HEK293T (cell line): ENCODE measurements around the gene YKT6.
"Not testable (repeated sequence)": the region's sequence is repeated elsewhere in the genome, so short reads cannot be mapped to it uniquely, and the experiment has no call there.

Experiments
- CTCF ChIA-PET: fragments of 350-600 bp; formaldehyde crosslinking; extraction: SDS; loops from one replicate; lab custom pipeline; 2021; ENCODE audit warnings: antibody characterized with exemption, inconsistent platforms; lab: Yijun Ruan, JAX
- POLR2A ChIA-PET: fragments of 350-600 bp; formaldehyde crosslinking; extraction: SDS; loops from one replicate; lab custom pipeline; 2020; ENCODE audit warnings: antibody characterized with exemption, inconsistent platforms; lab: Yijun Ruan, JAX
- DNase-seq: peaks from one replicate; pipeline ENCODE4 v3.0.0; 2012; ENCODE audit warnings: mixed read lengths; ENCODE audit errors: extremely low spot score
- ARNT ChIP-seq: fragments of 450-650 bp; IDR thresholded peaks from 2 replicates; pipeline ENCODE4 v1.6.1; 2017; ENCODE audit warnings: mild to moderate bottlenecking
- BHLHE40 ChIP-seq: fragments of 450-650 bp; IDR thresholded peaks from 2 replicates; pipeline ENCODE4 v1.6.1; 2016; ENCODE audit warnings: mild to moderate bottlenecking, moderate library complexity, borderline replicate concordance
- CTBP1 ChIP-seq: fragments of 450-650 bp; IDR thresholded peaks from 2 replicates; pipeline ENCODE4 v1.6.1; 2016; ENCODE audit warnings: borderline replicate concordance
- ELF4 ChIP-seq: fragments of 450-650 bp; IDR thresholded peaks from 2 replicates; pipeline ENCODE4 v1.6.1; 2017; ENCODE audit warnings: antibody characterized with exemption
- FOXA1 ChIP-seq: fragments of 450-650 bp; IDR thresholded peaks from 2 replicates; pipeline ENCODE4 v1.6.1; 2016; ENCODE audit warnings: mild to moderate bottlenecking
- FOXK2 ChIP-seq: fragments of 450-650 bp; IDR thresholded peaks from 2 replicates; pipeline ENCODE4 v1.6.1; 2016; ENCODE audit warnings: mild to moderate bottlenecking
- FOXM1 ChIP-seq: fragments of 450-650 bp; IDR thresholded peaks from 2 replicates; pipeline ENCODE4 v1.6.1; 2017; ENCODE audit warnings: mild to moderate bottlenecking, borderline replicate concordance
- HDGF ChIP-seq: fragments of 450-650 bp; IDR thresholded peaks from 2 replicates; pipeline ENCODE4 v1.6.1; 2017; ENCODE audit warnings: antibody characterized with exemption, borderline replicate concordance
- L3MBTL2 ChIP-seq: fragments of 450-650 bp; conservative IDR thresholded peaks from 2 replicates; pipeline ENCODE4 v1.6.1; 2016; ENCODE audit warnings: mild to moderate bottlenecking
- LEF1 ChIP-seq: fragments of 450-650 bp; IDR thresholded peaks from 2 replicates; pipeline ENCODE4 v1.6.1; 2017; ENCODE audit warnings: mild to moderate bottlenecking, borderline replicate concordance
- NFRKB ChIP-seq: fragments of 450-650 bp; IDR thresholded peaks from 2 replicates; pipeline ENCODE4 v1.6.1; 2016; ENCODE audit warnings: mild to moderate bottlenecking, moderate library complexity
- SP1 ChIP-seq: fragments of 450-650 bp; IDR thresholded peaks from 2 replicates; pipeline ENCODE4 v1.6.1; 2017
- SUZ12 ChIP-seq: fragments of 450-650 bp; IDR thresholded peaks from 2 replicates; pipeline ENCODE4 v1.6.1; 2016; ENCODE audit warnings: mild to moderate bottlenecking
- TARDBP ChIP-seq: fragments of 450-650 bp; IDR thresholded peaks from 2 replicates; pipeline ENCODE4 v1.6.1; 2016
- ZNF384 ChIP-seq: fragments of 450-650 bp; IDR thresholded peaks from 2 replicates; pipeline ENCODE4 v1.6.1; 2016
- TF ChIP-seq, protein P1 (sequence below): fragments of 450-650 bp; IDR thresholded peaks from 2 replicates; pipeline ENCODE4 v1.6.1; 2016

Gene YKT6

DNA sequence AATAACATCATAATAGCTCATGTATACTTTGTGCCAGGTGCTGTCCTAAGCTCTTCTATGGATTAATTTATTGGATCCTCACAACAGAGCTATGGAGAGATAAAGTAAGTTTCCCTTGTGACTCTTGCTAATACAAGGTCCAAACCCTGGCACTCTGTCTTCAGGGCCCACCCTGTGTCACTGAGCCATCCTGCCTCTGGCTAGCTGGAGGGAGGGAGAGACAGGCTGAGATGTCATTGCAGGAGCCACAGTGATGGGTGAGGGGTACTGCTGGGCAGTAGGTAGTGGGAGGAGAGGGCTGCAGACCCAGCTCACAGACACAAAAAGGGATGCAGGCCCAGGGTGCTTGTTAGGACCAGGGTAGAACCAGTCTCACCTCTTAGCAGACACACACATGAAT is 28.4 kb upstream of the YKT6 start:
- no peak for TF ChIP-seq SP1
- no peak for TF ChIP-seq TARDBP
- TF ChIP-seq, protein P1, sequence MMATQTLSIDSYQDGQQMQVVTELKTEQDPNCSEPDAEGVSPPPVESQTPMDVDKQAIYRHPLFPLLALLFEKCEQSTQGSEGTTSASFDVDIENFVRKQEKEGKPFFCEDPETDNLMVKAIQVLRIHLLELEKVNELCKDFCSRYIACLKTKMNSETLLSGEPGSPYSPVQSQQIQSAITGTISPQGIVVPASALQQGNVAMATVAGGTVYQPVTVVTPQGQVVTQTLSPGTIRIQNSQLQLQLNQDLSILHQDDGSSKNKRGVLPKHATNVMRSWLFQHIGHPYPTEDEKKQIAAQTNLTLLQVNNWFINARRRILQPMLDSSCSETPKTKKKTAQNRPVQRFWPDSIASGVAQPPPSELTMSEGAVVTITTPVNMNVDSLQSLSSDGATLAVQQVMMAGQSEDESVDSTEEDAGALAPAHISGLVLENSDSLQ: no peak
- CTCF ChIA-PET: interaction anchor here (0.6 kb wide), 1 partner anchor 293 kb away, joined by 3 read pairs; no protein-coding TSS in a partner anchor
- POLR2A ChIA-PET: no interaction called here
- DNase-seq: no peak

DNA sequence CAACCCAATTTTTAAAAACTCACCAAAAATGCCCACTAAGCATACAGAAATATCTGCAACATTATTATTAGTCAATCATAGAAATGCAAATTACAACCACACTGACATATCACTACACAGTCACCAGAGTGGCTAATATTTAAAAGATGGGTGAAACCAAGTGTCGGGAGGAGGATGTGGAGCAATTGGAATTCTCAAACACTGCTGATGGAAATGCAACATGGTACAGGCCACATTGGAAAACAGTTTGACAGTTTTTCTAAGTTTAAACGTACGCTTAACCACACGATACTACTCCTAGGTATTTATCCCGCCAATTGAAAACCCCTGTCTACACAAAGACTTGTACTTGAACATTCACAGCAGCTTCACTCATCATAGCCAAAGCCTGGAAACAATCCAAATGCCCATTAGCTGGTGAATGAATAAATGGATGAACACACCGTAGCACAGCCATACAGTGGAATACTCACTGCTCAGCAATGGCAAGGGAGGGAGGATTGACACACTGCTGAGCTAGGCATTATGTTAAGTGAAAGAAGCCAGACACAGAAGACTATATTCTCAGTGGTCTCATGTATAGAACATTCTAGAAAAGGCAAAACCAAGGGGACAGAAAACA is 27.9 kb upstream of the YKT6 start:
- no peak for DNase-seq
- POLR2A ChIA-PET: no interaction called here

DNA sequence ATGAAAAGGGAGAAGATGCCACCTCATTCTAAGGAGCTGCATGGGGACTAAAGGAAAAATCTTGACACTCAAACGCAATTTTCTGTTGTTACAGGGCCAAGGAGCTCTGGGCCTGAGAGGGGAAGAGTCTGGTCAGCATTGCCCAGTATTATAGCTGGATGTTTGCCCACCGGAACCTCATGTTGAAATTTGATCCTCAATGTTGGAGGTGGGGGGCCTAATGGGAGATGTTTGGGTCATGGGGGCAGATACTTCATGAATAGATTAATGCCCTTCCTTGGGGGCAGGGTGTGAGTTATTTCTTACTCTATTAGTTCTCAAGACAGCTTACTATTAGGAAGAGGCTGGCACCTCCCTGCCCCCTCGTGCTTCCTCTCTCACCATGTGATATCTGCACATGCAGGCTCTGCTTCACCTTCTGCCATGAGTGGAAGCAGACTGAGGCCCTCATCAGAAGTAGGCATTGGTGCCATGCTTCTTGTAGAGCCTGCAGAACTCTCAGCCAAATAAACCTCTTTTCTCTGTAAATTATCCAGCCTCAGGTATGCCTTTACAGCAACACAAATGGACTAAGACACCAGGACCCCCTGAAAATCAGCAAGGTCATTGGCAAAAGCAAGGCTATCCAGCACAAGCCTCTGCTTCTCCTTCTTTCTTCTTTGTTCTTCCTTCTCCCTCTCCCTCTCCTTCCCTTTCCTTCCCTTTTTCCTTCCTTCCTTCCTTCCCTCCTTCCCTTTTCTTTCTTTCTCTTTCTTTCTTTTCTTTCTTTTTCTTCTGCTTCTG is 26.7 kb upstream of the YKT6 start:
- CTCF ChIA-PET: no interaction called here
- POLR2A ChIA-PET: interaction anchor here (1.0 kb wide), 1 partner anchor 27 kb away, joined by 3 read pairs; the partner anchor contains the start of gene YKT6
- no peak for DNase-seq
- TF ChIP-seq SP1 (no peak), L3MBTL2 (no peak), HDGF (no peak), BHLHE40 (no peak), ELF4 (no peak), FOXK2 (no peak), LEF1 (no peak), ZNF384 (no peak), FOXA1 (no peak), NFRKB (no peak), ARNT (no peak), FOXM1 (no peak), SUZ12 (no peak), CTBP1 (no peak), TARDBP (no peak)

More for the DNA sequence above, 27.9 kb upstream of the YKT6 start:
- TF ChIP-seq ARNT (no peak), CTBP1 (no peak)
- CTCF ChIA-PET: interaction anchor here (0.6 kb wide), 1 partner anchor 293 kb away, joined by 3 read pairs; no protein-coding TSS in a partner anchor

DNA sequence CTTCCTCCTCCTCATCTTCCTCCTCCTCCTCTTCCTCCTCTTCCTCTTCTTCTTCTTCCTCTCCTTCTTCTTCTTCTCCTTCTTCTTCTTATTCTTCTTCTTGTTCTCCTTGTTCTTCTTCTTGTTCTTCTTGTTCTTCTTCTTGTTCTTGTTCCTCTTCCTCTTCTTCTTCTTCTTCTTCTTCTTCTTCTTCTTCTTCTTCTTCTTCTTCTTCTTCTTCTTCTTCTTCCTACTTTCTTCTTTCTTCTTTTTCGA is 26.2 kb upstream of the YKT6 start:
- CTCF ChIA-PET: not testable (repeated sequence)
- POLR2A ChIA-PET: interaction anchor here (1.0 kb wide), 1 partner anchor 26 kb away, joined by 3 read pairs; the partner anchor contains the start of gene YKT6

DNA sequence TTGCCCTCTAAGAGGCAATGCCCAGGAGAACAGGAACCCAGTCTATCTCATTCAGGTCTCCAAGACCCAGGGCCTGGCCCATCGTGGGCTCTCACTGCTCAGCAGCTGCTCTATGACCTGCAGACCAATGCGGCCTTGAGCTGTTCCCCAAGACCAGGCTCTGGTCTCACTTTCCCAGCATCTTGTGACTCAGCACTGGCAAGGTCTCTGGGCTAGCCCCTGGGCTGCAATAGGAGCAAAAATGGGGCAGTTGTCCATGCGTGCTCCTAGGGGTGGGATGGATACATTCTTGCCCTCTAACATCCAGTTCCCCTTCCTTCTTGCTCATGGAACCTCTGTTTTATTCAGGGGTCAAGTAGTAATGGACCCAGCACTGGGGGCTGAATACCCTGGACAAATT is 25.0 kb upstream of the YKT6 start:
- no peak for TF ChIP-seq NFRKB
- TF ChIP-seq FOXM1: no peak
- TF ChIP-seq FOXK2: no peak
- no peak for TF ChIP-seq ARNT
- no peak for TF ChIP-seq FOXA1
- no peak for TF ChIP-seq LEF1
- TF ChIP-seq, protein P1: no peak
- no peak for TF ChIP-seq HDGF
- TF ChIP-seq TARDBP: no peak
- no peak for TF ChIP-seq SP1
- TF ChIP-seq ZNF384: no peak
- ChIA-PET CTCF (no interaction called here), POLR2A (no interaction called here)
- DNase-seq: no peak

More for the DNA sequence above, 26.2 kb upstream of the YKT6 start:
- DNase-seq: not testable (repeated sequence)

DNA sequence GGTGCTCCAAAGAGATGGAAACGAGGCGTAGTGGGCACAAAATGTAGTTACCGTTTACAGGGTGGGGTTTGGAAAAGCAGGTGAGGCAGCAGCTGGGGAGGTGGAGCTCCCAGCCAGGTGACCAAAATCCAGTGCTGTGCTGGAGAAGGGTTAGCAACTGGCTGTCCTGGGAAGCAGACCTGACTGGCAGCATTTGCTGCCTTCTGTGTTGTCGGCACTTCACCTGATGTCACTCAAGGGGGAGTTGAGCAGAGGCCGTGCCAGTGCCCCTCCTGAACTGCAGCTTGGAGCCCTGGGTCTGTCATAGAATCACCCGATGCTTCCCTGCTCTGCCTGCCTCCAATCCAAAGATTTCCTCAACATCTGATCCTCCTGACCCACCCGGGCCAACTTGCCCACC is 24.3 kb upstream of the YKT6 start:
- DNase-seq: no peak
- no peak for TF ChIP-seq CTBP1
- TF ChIP-seq BHLHE40: no peak
- TF ChIP-seq FOXK2: no peak
- TF ChIP-seq LEF1: no peak
- no peak for TF ChIP-seq FOXA1
- no peak for TF ChIP-seq SUZ12
- ChIA-PET POLR2A (interaction anchor here (1.2 kb wide), 1 partner anchor 54 kb away, joined by 4 read pairs; no protein-coding TSS in a partner anchor), CTCF (interaction anchor here (0.5 kb wide), 1 partner anchor 121 kb away, joined by 4 read pairs; no protein-coding TSS in a partner anchor)

DNA sequence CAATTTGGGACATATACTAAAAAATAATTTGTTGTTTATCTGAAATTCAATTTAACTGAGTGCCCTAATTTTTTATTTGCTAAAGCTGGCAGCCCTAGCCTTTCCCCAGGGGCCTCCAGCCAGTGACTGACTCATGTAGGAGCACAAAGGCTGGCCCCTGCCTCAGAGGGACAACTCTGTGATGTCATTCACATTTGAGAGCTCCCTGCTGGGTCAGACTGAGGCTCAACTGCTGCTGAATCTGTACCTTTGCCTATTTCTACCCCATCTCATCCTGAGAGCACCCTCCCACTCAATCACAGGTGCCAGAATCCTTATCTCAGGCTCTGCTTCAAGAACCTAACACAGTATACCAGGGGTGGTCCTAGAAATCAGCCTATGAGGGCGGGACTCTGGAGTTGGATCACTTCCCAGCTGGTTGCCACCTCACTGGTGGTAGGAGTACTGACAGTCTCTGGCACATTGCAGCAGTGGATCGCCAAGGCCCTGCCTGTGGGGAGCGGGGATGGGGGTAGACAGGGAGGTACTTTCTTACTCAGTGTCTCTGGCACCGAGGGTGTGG is 23.1 kb upstream of the YKT6 start:
- DNase-seq: peak; percentile 38
- TF ChIP-seq L3MBTL2 (no peak), FOXM1 (no peak), FOXA1 (no peak), LEF1 (no peak), ARNT (no peak), NFRKB (no peak), ZNF384 (no peak), HDGF (no peak), SP1 (no peak), TARDBP (no peak), CTBP1 (no peak), ELF4 (no peak), BHLHE40 (no peak), SUZ12 (no peak), FOXK2 (no peak)
- POLR2A ChIA-PET: interaction anchor here (1.2 kb wide), 1 partner anchor 55 kb away, joined by 4 read pairs; no protein-coding TSS in a partner anchor
- CTCF ChIA-PET: interaction anchor here (0.5 to 1.2 kb wide), 2 partner anchors 31 to 333 kb away, joined by 3 read pairs; no protein-coding TSS in a partner anchor
